ENCODE measurements around the gene SEC14L3.

Gene SEC14L3

GRCh38 chr22:30423959-30424533 is 47.8 kb downstream of the SEC14L3 start:
- peak; percentile 57 to 100 (median 98) for DNase-seq

DNA sequence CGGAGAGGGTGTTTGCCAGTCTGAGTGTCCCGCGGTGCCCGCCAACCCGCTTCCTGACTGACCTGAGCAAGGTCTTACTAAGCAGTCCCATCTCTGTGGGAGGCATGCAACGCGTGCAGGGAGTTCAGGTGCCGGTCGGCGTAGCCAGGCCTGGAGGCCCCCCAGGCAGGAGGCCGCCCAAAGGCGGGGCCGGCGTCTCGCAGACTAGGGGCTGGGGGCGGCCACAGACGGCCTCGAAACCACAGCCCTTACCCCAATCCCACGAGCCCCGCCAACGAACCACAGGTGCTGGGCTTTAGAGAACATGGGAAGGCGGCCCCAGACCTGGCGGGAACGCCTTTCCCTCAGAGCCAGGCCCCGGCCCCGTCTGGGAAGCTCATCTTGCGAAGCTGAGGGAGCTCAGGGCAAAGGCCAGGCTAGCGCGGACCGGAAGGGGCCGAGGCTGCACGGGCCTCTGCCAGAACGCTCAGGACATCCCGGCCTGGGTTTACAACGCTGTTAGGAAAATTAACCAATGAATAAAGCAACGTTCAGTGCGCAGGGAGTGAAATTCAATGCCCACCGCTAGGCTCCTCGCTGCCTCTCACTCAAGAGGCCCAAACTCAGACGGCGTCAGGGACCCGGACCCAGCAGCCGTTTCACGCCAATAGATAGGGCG is 48.4 kb downstream of the SEC14L3 start:
- DNase-seq: peak in 12 of 56 donors; percentile 54 to 83 (median 71)

DNA sequence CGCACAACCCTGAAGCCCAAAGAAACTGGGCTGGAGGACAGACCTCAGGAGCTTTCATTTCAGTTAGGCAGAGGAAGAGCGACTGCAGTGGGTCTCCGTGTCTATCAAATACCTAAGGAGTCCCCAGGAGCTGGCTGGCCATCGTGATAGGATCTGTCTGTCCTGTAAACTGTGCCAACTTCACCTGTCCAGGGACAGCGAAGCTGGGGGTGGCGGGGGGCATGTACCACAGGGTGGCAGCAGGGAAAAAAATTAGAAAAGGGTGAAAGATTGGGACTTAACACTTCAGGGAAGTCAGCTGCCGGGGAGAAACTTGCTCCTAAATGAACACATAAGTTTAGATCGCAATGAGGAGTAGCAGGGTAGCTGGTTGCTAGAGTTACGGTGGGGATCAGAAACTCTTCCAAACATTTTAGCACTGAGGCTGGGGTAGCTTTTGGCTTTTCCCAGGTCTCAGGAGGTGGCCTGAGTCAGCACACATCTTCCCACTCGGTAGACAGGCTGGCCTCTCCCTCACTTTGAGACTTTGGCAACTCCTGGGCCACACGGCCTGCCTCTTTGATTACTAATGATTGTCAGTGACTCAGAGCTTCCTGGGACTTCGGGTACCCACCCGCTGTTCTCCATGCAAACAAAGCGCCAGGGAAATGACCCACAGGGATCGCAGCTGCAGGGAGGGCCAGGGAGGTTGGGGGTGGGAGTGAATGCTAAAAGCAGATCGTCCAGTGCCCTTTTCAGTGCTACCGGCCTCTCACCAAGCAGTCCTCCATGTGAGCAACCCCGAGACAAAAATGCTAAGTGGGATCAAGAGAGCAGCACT is 49.1 kb downstream of the SEC14L3 start:
- peak in 49 of 56 donors; percentile 27 to 83 (median 58) for DNase-seq

DNA sequence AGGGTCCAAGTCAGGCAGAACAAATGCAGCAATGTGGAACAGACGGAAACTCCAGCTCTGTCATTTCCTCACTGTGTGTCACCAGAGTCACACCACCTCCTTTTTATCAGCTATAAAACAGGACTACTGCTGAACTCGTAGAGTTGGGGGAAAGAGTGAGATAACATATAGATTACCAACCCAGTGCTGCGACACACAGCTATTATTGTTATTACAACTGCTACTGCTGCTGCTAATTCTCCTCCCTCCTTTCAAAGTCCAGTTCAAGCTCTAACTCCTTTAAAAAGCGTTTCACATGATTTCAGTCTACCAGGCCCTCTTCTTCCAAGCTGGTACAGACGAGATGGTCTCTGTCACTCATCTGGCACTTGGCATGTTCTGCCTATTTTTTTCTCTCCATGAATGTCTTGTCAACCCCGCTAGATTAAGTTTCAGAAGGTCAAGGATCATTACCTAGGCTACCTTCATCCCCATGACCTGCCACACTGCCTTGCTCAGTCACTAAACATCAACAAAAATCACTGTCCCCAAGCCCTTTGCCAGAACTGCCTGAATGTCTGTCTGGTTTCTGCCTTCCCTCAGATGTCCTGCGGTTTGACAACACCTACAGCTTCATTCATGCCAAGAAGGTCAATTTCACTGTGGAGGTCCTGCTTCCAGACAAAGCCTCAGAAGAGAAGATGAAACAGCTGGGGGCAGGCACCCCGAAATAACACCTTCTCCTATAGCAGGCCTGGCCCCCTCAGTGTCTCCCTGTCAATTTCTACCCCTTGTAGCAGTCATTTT is 49.9 kb downstream of the SEC14L3 start:
- no peak for DNase-seq

- peak in 1 of 56 donors; percentile 14 for DNase-seq
These were observed 51.3 kb downstream of the SEC14L3 start for GRCh38 chr22:30420347-30421125.

DNA sequence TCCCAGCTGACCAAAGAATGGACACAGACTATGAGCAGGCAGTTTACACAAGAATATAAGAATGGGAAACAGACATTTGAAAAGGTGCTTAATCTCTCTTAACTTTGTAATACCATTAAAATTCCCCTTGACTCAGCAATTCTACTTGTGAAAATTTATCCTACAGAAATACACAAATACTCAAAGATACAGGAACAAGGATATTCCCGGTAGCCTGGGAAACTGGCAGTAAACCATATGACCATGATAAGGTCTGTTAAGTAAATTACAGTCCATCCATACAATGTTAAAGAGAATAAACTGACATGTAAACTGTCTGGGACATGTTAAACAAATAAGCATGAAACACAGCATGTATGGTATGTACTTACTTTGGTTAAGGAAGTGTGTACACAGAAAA is 55.0 kb downstream of the SEC14L3 start:
- DNase-seq: no peak

DNA sequence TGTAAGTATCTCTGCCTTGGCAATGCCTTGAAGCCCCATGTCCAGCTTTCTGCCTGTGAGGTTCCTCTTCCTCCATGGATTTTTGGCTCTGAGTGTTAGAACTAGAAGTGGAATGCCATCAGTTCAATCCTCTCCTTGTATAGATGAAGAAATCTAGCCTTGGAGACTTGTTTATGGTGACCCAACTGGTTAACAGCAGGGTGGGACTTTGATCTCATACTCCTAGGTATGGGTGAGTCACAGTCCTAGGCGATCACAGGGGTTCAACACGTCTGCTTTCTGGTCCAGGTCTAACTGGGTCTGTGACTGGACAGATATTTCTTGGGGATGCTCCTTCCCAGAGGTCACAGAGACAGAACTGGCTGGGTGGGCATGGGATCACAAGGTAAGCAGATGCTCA is 55.4 kb downstream of the SEC14L3 start:
- DNase-seq: no peak

GRCh38 chr22:30414525-30415047 is 57.2 kb downstream of the SEC14L3 start:
- no peak for DNase-seq

DNA sequence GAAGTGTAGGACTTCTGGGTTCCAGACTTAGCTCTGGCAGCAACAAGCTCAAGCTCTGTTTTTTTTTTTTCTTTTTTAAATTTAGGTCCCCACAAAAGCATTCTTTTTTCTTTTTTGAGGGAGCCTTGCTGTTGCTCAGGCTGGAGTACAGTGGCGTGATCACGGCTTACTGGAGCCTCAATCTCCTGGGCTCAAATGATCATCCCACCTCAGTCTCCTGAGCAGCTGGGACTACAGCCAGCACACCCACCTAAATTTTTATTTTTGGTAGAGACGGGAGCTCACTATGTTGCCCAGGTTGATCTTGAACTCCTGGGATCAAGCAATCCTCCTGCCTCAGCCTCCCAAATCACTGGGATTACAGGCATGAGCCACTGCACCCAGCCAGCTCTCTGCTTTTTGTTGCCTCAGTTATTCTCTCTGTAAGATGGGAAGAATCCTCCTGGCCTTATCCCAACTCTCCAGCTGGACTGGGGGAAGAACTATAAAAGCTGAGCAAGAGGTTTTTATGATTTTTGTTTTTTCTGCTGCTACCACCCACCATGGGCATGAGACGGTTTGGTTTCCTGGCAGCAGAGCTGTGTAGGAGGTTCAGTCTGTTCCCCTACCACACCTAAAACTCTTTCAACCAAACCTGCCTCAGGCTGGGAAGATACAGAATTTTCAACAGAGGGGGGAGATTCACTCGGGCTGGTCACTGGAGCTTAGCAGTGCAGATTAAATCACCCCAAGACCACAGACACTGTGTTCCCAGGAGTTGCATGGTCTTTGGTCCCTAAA is 57.9 kb downstream of the SEC14L3 start:
- DNase-seq: peak in 11 of 56 donors; percentile 15 to 54 (median 31)

DNA sequence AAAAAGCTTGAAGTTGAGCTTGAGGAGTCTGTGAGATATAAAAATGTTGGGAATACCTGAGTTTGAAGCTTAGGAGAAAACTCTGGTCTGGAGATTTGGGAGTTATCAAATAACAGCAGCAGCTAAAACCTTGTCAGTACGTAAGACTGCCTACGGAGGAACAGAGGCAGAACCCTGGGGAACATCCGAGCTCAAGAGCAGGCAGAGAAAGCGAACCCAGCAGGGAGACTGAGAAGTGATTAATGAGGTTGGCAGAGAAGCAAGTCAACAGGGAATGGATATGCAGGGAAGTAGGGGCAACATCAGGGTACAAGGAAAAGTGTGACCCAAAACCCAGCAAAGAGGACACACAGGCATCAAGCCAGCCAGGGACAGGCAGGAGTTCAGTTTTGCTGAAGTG is 58.8 kb downstream of the SEC14L3 start:
- no peak for DNase-seq

DNA sequence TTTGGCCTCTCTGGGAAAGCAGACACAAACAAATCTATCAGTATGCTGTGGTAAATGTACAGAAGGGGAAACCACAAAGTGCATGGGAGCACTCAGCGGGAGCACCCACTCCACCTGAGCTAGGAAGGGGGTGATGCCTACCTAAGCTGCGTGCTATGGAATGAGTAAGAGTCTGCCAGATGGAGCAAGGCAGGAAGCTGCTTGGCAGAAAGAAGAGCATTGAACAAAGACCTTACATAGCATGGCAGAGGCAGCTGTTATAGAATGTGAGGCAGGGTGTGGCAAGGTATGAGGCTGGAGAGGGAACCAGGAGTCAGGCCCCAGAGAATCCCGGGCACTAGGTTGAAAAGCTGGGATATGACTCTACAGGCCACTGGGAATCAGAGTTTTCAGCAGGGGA is 60.0 kb downstream of the SEC14L3 start:
- no peak for DNase-seq

Measured in amygdala (tissue), 56 donors.